HepG2 (cell line): ENCODE data around the gene YTHDF1. TPM values are rescaled to one million over a fixed set of nuclear protein-coding genes. Genes with fewer than 3 reads are reported as not detected.

Experiments used
- ATAC-seq: fragments of 200-7000 bp; cut with Tn5 transposase; 3 replicates; pipeline ENCODE4 v1.9.1; 2020; ENCODE audit warnings: mild to moderate bottlenecking, moderate library complexity
- BruUV-seq: library from RNA; stranded (reverse); fragments of 400-500 nt; replicated peaks from 2 replicates; lab custom pipeline; 2021; lab: Mats Ljungman, UMichigan
- CTCF ChIA-PET: fragments of 300-600 bp; formaldehyde crosslinking; extraction: SDS; loops from one replicate; lab custom pipeline; 2021; ENCODE audit warnings: low total read pairs, inconsistent platforms, low intra/inter-chr PET ratio; lab: Yijun Ruan, JAX
- POLR2A ChIA-PET: fragments of 350-600 bp; sonication (Branson Sonifier 250); formaldehyde crosslinking; loops from one replicate; lab custom pipeline; 2020; ENCODE audit warnings: antibody characterized with exemption, inconsistent platforms; lab: Yijun Ruan, JAX
- DNase-seq: peaks from one replicate; pipeline ENCODE4 v3.0.0-alpha.2; 2015; ENCODE audit warnings: low spot score
- FAIRE-seq: peaks from 3 replicates; lab custom pipeline; 2011; peaks lifted over from hg19 to GRCh38; lab: Jason Lieb, UNC
- H2AFZ ChIP-seq: one replicate; pipeline ENCODE4 v1.6.1; 2011; ENCODE audit warnings: low read length, inconsistent platforms
- H3K27ac ChIP-seq: fragments of 300-600 bp; 3 replicates; pipeline ENCODE4 v1.8.0; 2011; ENCODE audit warnings: mixed run types, mild to moderate bottlenecking, mixed read lengths, low read length, inconsistent platforms; ENCODE audit not compliant: insufficient read depth; ENCODE audit errors: extremely low read length
- H3K27me3 ChIP-seq, 2 experiments: fragments of 200-600 bp in 1 of 2; 2 replicates in 1 of 2; 3 replicates in 1 of 2; pipeline versions ENCODE4 v1.6.0 to v1.8.0; 2011; ENCODE audit warnings: low read length in 2 of 2, mild to moderate bottlenecking in 2 of 2, moderate library complexity in 2 of 2, inconsistent platforms in 1 of 2; ENCODE audit not compliant: insufficient read depth in 2 of 2, control insufficient read depth in 1 of 2
- H3K36me3 ChIP-seq, 2 experiments: fragments of 200-600 bp in 1 of 2; replicated peaks in 1 of 2; 2 replicates in 1 of 2; 3 replicates in 1 of 2; pipeline versions ENCODE4 v1.5.1 to v1.8.0; 2011; ENCODE audit warnings: low read length in 2 of 2, inconsistent platforms in 1 of 2; ENCODE audit not compliant: insufficient read depth in 2 of 2, control insufficient read depth in 1 of 2
- H3K4me1 ChIP-seq: 2 replicates; pipeline ENCODE4 v1.5.1; 2012; ENCODE audit warnings: low read length, inconsistent platforms; ENCODE audit not compliant: insufficient read depth
- H3K4me2 ChIP-seq: 2 replicates; pipeline ENCODE4 v1.6.0; 2011; ENCODE audit warnings: low read depth, low read length, inconsistent platforms
- H3K4me3 ChIP-seq, 3 experiments: fragments of 200-600 bp in 1 of 3; sonication (generic), shearing (Covaris generic) in 1 of 3; replicated peaks in 1 of 3; 2 replicates each; pipeline ENCODE4 v1.5.1; 2011 to 2016; ENCODE audit warnings: low read length in 3 of 3, inconsistent platforms in 2 of 3, low read depth in 2 of 3, mild to moderate bottlenecking in 2 of 3, control low read depth in 1 of 3, mixed read lengths in 1 of 3; ENCODE audit not compliant: insufficient read depth in 1 of 3
- H3K79me2 ChIP-seq: one replicate; pipeline ENCODE4 v1.6.1; 2011; ENCODE audit warnings: low read length, inconsistent platforms; ENCODE audit not compliant: insufficient read depth
- H3K9ac ChIP-seq: 2 replicates; pipeline ENCODE4 v1.6.0; 2011; ENCODE audit warnings: mild to moderate bottlenecking, low read depth, low read length, inconsistent platforms; ENCODE audit not compliant: insufficient read depth
- H3K9me3 ChIP-seq: 2 replicates; pipeline ENCODE4 v1.5.1; 2012; ENCODE audit warnings: mild to moderate bottlenecking, low read length
- H4K20me1 ChIP-seq: 2 replicates; pipeline ENCODE4 v1.6.0; 2011; ENCODE audit warnings: inconsistent platforms, mild to moderate bottlenecking, low read length, moderate library complexity; ENCODE audit not compliant: insufficient read depth
- CBFB ChIP-seq: sonication (generic); formaldehyde crosslinking; IDR thresholded peaks from 2 replicates; pipeline ENCODE4 v1.4.0; 2020; ENCODE audit warnings: missing genetic modification reagents
- FOXJ3 ChIP-seq: sonication (generic); formaldehyde crosslinking; IDR thresholded peaks from 2 replicates; pipeline ENCODE4 v1.4.0; 2020; ENCODE audit warnings: missing genetic modification reagents, mild to moderate bottlenecking, borderline replicate concordance
- GATAD1 ChIP-seq: IDR thresholded peaks from 2 replicates; pipeline ENCODE4 v1.6.1; 2016; ENCODE audit warnings: missing genetic modification reagents, missing compliant biosample characterization
- KAT7 ChIP-seq: IDR thresholded peaks from 2 replicates; pipeline ENCODE4 v1.6.1; 2018; ENCODE audit warnings: borderline replicate concordance, missing compliant biosample characterization
- LCORL ChIP-seq, 2 experiments: fragments of 450-650 bp in 1 of 2; sonication (generic) in 1 of 2; formaldehyde crosslinking in 1 of 2; IDR thresholded peaks; 2 replicates each; pipeline versions ENCODE4 v1.5.0 to v1.6.1; 2017 to 2020; ENCODE audit warnings: antibody characterized with exemption in 1 of 2, missing genetic modification reagents in 1 of 2
- MEF2D ChIP-seq: sonication (generic); formaldehyde crosslinking; IDR thresholded peaks from 2 replicates; pipeline ENCODE4 v1.5.1; 2020; ENCODE audit warnings: mild to moderate bottlenecking, missing genetic modification reagents
- PATZ1 ChIP-seq: sonication (generic); formaldehyde crosslinking; IDR thresholded peaks from 2 replicates; pipeline ENCODE4 v1.4.0; 2020; ENCODE audit warnings: missing genetic modification reagents
- POLR2G ChIP-seq: fragments of 200-400 bp; formaldehyde crosslinking; IDR thresholded peaks from 2 replicates; pipeline ENCODE4 v1.6.1; 2018; ENCODE audit warnings: mild to moderate bottlenecking, low read depth, low read length, moderate library complexity
- ZBTB7A ChIP-seq: sonication (generic); formaldehyde crosslinking; IDR thresholded peaks from 2 replicates; pipeline ENCODE4 v1.8.0; 2022; ENCODE audit warnings: mild to moderate bottlenecking, missing genetic modification reagents
- ZFP82 ChIP-seq: sonication (generic); formaldehyde crosslinking; IDR thresholded peaks from 2 replicates; pipeline ENCODE4 v1.5.1; 2020; ENCODE audit warnings: mild to moderate bottlenecking, missing genetic modification reagents, borderline replicate concordance
- ZNF160 ChIP-seq: sonication (generic); formaldehyde crosslinking; IDR thresholded peaks from 2 replicates; pipeline ENCODE4 v1.8.0; 2022; ENCODE audit warnings: mild to moderate bottlenecking, inconsistent platforms, missing genetic modification reagents
- ZNF3 ChIP-seq: IDR thresholded peaks from 2 replicates; pipeline ENCODE4 v1.7.0; 2017; ENCODE audit warnings: inconsistent platforms
- ZSCAN25 ChIP-seq: sonication (generic); formaldehyde crosslinking; IDR thresholded peaks from 2 replicates; pipeline ENCODE4 v1.8.0; 2022; ENCODE audit warnings: mild to moderate bottlenecking, missing genetic modification reagents
- WGBS: methylation state at CpG from one replicate; pipeline ENCODE4 v1.1.6; 2017; ENCODE audit warnings: low lambda C conversion rate; 5-methylcytosine and 5-hydroxymethylcytosine counted together
- in situ Hi-C: cut with HindIII; loops from 2 replicates; pipeline ENCODE4 v1.10.0; 2017; ENCODE audit warnings: low pct_unique_long_range_greater_than_20kb; ENCODE audit not compliant: extremely low pct_ligation_motif_present
- intact Hi-C: fragments of 100-400 bp; cut with micrococcal nuclease; formaldehyde crosslinking; loops from one replicate; pipeline ENCODE4 v1.10.0; 2022; ENCODE audit not compliant: unreplicated experiment
- polyA plus RNA-seq, 8 experiments: library from polyadenylated mRNA; depleted of rRNA in 3 of 8; stranded (reverse) in 7 of 8; unstranded in 1 of 8; fragments of >200 nt; fragmentation: Illumina TruSeq in 4 of 8; extraction: Trizol in 4 of 8; gene quantifications; 2 replicates each; pipeline versions ENCODE4 v1.2.1 to v1.2.3, GENCODE V29; 2011 to 2016; ENCODE audit warnings: low read depth in 4 of 8, missing spikeins in 1 of 8, mixed read lengths in 1 of 8; ENCODE audit not compliant: insufficient read depth in 1 of 8
- total RNA-seq, 5 experiments: library from RNA; depleted of rRNA; stranded (reverse); fragments of >200 nt; fragmentation: Illumina TruSeq; extraction: Trizol; gene quantifications; 2 replicates each; pipeline ENCODE4 v1.2.3, GENCODE V29; 2016; ENCODE audit warnings: low read depth in 1 of 5
- TF ChIP-seq, protein P1 (sequence below): sonication (generic); formaldehyde crosslinking; IDR thresholded peaks from 2 replicates; pipeline ENCODE4 v1.4.0; 2020; ENCODE audit warnings: missing genetic modification reagents

YTHDF1 gene
- total and polyA plus RNA-seq, 2 of the 13 experiments (the other 11 are each of a cell fraction or from before 2014, with no cell fraction given): 34.5 to 37.7 TPM

GRCh38 chr20:63264519-63264918, 48.6 kb upstream of the YTHDF1 start (continued):
- no peak for TF ChIP-seq ZNF3 (CRISPR knock-in tag)
- TF ChIP-seq, all 625 proteins: peak for 0

DNA sequence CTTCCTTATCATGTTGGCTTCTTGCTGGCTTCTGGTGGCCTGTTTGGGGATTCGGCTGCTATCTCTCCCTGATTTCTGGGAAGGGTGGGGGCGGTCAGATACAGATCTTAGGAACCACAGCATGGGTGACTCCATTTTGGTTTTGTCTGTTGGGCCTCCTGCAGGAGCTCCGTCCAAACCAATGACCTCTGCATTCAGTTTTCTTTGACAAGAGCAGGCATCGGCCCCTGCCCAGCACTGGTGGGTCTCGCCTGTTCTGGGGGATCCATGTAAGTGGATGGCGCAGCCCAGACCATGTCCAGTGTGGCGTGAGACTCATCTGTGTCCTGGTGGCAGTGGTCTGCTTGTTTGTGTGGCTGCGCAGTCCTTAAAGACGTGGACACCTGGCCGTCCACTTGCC, 48.1 kb upstream of the YTHDF1 start:
- Histone ChIP-seq H3K36me3 (no peaks in the 10 kb centered on the region), H3K79me2 (no peaks in the 10 kb centered on the region)
- WGBS: 71% methylated on average over 7 of the region's 10 CpGs
- no peak for ATAC-seq
- TF ChIP-seq LCORL (IDR thresholded peaks at IDR 0.05): no peak
- no peak for TF ChIP-seq LCORL (CRISPR knock-in tag; IDR thresholded peaks at IDR 0.05)
- TF ChIP-seq KAT7 (CRISPR knock-in tag): no peak
- no peak for TF ChIP-seq POLR2G
- TF ChIP-seq ZSCAN25 (CRISPR knock-in tag): no peak
- no peak for TF ChIP-seq PATZ1 (CRISPR knock-in tag)
- TF ChIP-seq FOXJ3: no peak
- TF ChIP-seq GATAD1: no peak
- TF ChIP-seq CBFB: no peak
- no peak for TF ChIP-seq ZBTB7A (CRISPR knock-in tag)
- no peak for TF ChIP-seq ZNF160 (CRISPR knock-in tag)
- no peak for TF ChIP-seq ZFP82
- TF ChIP-seq, protein P1, sequence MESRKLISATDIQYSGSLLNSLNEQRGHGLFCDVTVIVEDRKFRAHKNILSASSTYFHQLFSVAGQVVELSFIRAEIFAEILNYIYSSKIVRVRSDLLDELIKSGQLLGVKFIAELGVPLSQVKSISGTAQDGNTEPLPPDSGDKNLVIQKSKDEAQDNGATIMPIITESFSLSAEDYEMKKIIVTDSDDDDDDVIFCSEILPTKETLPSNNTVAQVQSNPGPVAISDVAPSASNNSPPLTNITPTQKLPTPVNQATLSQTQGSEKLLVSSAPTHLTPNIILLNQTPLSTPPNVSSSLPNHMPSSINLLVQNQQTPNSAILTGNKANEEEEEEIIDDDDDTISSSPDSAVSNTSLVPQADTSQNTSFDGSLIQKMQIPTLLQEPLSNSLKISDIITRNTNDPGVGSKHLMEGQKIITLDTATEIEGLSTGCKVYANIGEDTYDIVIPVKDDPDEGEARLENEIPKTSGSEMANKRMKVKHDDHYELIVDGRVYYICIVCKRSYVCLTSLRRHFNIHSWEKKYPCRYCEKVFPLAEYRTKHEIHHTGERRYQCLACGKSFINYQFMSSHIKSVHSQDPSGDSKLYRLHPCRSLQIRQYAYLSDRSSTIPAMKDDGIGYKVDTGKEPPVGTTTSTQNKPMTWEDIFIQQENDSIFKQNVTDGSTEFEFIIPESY (CRISPR knock-in tag): no peak
- TF ChIP-seq MEF2D (CRISPR knock-in tag): no peak
- TF ChIP-seq, all 625 proteins: peak for 0
- BruUV-seq: no TSS peak
- ChIA-PET CTCF (no interaction called here), POLR2A (no interaction called here)
- no peak for FAIRE-seq
- no peaks in the 10 kb centered on the region for H3K9me3 ChIP-seq
- H3K4me3 ChIP-seq: no peak overlapping the region
- no peak overlapping the region for H3K27ac ChIP-seq
- in situ Hi-C loops (no loop called here), intact Hi-C loops (no loop called here)
- no peak overlapping the region for H2AFZ ChIP-seq
- H3K4me2 ChIP-seq: no peak overlapping the region
- H3K4me1 ChIP-seq: peaks cover 52% of the 10 kb centered on the region
- peaks cover 25 to 70% of the 10 kb centered on the region in 2 experiments for H3K27me3 ChIP-seq
- H3K9ac ChIP-seq: no peak overlapping the region
- no peak for DNase-seq
- no peaks in the 10 kb centered on the region; the same call in 1 of the 2 replicates for H4K20me1 ChIP-seq
